Astrocyte (in vitro differentiated cells and primary cell): ENCODE data around the gene ECHS1. TPM values are rescaled to one million over a fixed set of nuclear protein-coding genes. Genes with fewer than 3 reads are reported as not detected.

Source experiments
- DNase-seq: peaks from one replicate; pipeline ENCODE4 v3.0.0-alpha.2; 2010; ENCODE audit warnings: low read depth
- FAIRE-seq: peaks from 2 replicates; lab custom pipeline; 2011; peaks lifted over from hg19 to GRCh38; lab: Jason Lieb, UNC
- H2AFZ ChIP-seq: 2 replicates; pipeline ENCODE4 v1.6.0; 2012; ENCODE audit warnings: low read depth, low read length, inconsistent platforms
- H3K27ac ChIP-seq: 2 replicates; pipeline ENCODE4 v1.5.1; 2011; ENCODE audit warnings: low read depth, low read length, inconsistent platforms
- H3K27me3 ChIP-seq: 2 replicates; pipeline ENCODE4 v1.6.0; 2011; ENCODE audit warnings: low read length, inconsistent platforms; ENCODE audit not compliant: insufficient read depth
- H3K36me3 ChIP-seq: 2 replicates; pipeline ENCODE4 v1.5.1; 2011; ENCODE audit warnings: low read length, inconsistent platforms; ENCODE audit not compliant: insufficient read depth
- H3K4me1 ChIP-seq: 2 replicates; pipeline ENCODE4 v1.5.1; 2011; ENCODE audit warnings: low read length, inconsistent platforms; ENCODE audit not compliant: insufficient read depth
- H3K4me2 ChIP-seq: 2 replicates; pipeline ENCODE4 v1.6.0; 2012; ENCODE audit warnings: low read length, inconsistent platforms
- H3K4me3 ChIP-seq: 2 replicates; pipeline ENCODE4 v1.5.1; 2011; ENCODE audit warnings: low read depth, mild to moderate bottlenecking, low read length, inconsistent platforms; ENCODE audit not compliant: insufficient read depth
- H3K79me2 ChIP-seq: 2 replicates; pipeline ENCODE4 v1.6.0; 2012; ENCODE audit warnings: mild to moderate bottlenecking, low read length, inconsistent platforms; ENCODE audit not compliant: insufficient read depth
- H3K9ac ChIP-seq: 2 replicates; pipeline ENCODE4 v1.6.0; 2012; ENCODE audit warnings: mild to moderate bottlenecking, low read length, inconsistent platforms
- H3K9me3 ChIP-seq: 2 replicates; pipeline ENCODE4 v1.5.1; 2012; ENCODE audit warnings: low read depth, mild to moderate bottlenecking, low read length, inconsistent platforms; ENCODE audit not compliant: insufficient read depth
- H4K20me1 ChIP-seq: 2 replicates; pipeline ENCODE4 v1.6.0; 2012; ENCODE audit warnings: low read length, inconsistent platforms; ENCODE audit not compliant: insufficient read depth
- H3K27ac Mint-ChIP-seq: one replicate; pipeline ENCODE4 v1.8.0; 2021; ENCODE audit warnings: mild to moderate bottlenecking, mixed read lengths; ENCODE audit not compliant: unreplicated experiment
- H3K27me3 Mint-ChIP-seq: one replicate; pipeline ENCODE4 v1.8.0; 2021; ENCODE audit warnings: low read depth, mixed read lengths; ENCODE audit not compliant: unreplicated experiment
- H3K36me3 Mint-ChIP-seq: one replicate; pipeline ENCODE4 v1.8.0; 2021; ENCODE audit warnings: low read depth, mixed read lengths; ENCODE audit not compliant: unreplicated experiment
- H3K4me1 Mint-ChIP-seq: one replicate; pipeline ENCODE4 v1.8.0; 2021; ENCODE audit warnings: low read depth, mixed read lengths; ENCODE audit not compliant: unreplicated experiment
- H3K4me3 Mint-ChIP-seq: one replicate; pipeline ENCODE4 v1.8.0; 2021; ENCODE audit warnings: mild to moderate bottlenecking, moderate library complexity, mixed read lengths; ENCODE audit not compliant: unreplicated experiment
- H3K9me3 Mint-ChIP-seq: one replicate; pipeline ENCODE4 v1.8.0; 2021; ENCODE audit warnings: mild to moderate bottlenecking, mixed read lengths; ENCODE audit not compliant: unreplicated experiment
- CTCF ChIP-seq: IDR thresholded peaks from 2 replicates; pipeline ENCODE4 v1.5.1; 2011; ENCODE audit warnings: low read depth, mild to moderate bottlenecking, inconsistent platforms, low read length, moderate library complexity; ENCODE audit not compliant: insufficient read depth
- EZH2 ChIP-seq: IDR thresholded peaks from 2 replicates; pipeline ENCODE4 v1.6.1; 2012; ENCODE audit warnings: mild to moderate bottlenecking, low read length, inconsistent platforms; ENCODE audit not compliant: insufficient read depth
- total RNA-seq: library from RNA; stranded (reverse); gene quantifications from 2 replicates; pipeline ENCODE4 v1.2.1, GENCODE V29; 2021

ECHS1 gene
- total RNA-seq, 1 donor from 2014 or later, result 90.9 TPM

- Histone ChIP-seq H3K4me3 (no peak overlapping the region), H2AFZ (no peak overlapping the region), H3K4me2 (no peak overlapping the region), H3K36me3 (peaks cover 27% of the 10 kb centered on the region), H3K4me1 (no peaks in the 10 kb centered on the region), H3K9ac (no peak overlapping the region), H3K27me3 (no peaks in the 10 kb centered on the region), H3K27ac (no peak overlapping the region), H3K79me2 (peaks cover 66% of the 10 kb centered on the region), H4K20me1 (peaks cover 53% of the 10 kb centered on the region), H3K9me3 (no peaks in the 10 kb centered on the region)
- Mint-ChIP-seq H3K27me3 (no peaks in the 10 kb centered on the region), H3K4me1 (no peaks in the 10 kb centered on the region), H3K27ac (no peak overlapping the region), H3K4me3 (no peak overlapping the region), H3K36me3 (peaks cover 60% of the 10 kb centered on the region), H3K9me3 (peaks cover 19% of the 10 kb centered on the region)
- no peak for DNase-seq
- FAIRE-seq, result no peak
- TF ChIP-seq EZH2, result no peak
- no peak for TF ChIP-seq CTCF
Measured at GRCh38 chr10:133412381-133412711, 39.2 kb upstream of the ECHS1 start.

- peaks cover 65% of the 10 kb centered on the region for H3K36me3 Mint-ChIP-seq
- H3K9ac ChIP-seq, result no peak overlapping the region
- no peaks in the 10 kb centered on the region for H3K4me1 Mint-ChIP-seq
- peaks cover 72% of the 10 kb centered on the region for H3K79me2 ChIP-seq
- DNase-seq, result peak; percentile 78
- no peak for FAIRE-seq
- no peaks in the 10 kb centered on the region for H3K9me3 ChIP-seq
- no peak overlapping the region for H2AFZ ChIP-seq
- peaks cover 19% of the 10 kb centered on the region for H3K9me3 Mint-ChIP-seq
- H4K20me1 ChIP-seq, result peaks cover 58% of the 10 kb centered on the region
- TF ChIP-seq CTCF (no peak), EZH2 (no peak)
- H3K4me3 ChIP-seq, result no peak overlapping the region
- H3K4me1 ChIP-seq, result no peaks in the 10 kb centered on the region
- H3K4me2 ChIP-seq, result no peak overlapping the region
- no peaks in the 10 kb centered on the region for H3K27me3 Mint-ChIP-seq
- no peaks in the 10 kb centered on the region for H3K27me3 ChIP-seq
- no peak overlapping the region for H3K4me3 Mint-ChIP-seq
- no peak overlapping the region for H3K27ac Mint-ChIP-seq
- no peak overlapping the region for H3K27ac ChIP-seq
- H3K36me3 ChIP-seq, result peaks cover 30% of the 10 kb centered on the region
Measured at GRCh38 chr10:133411523-133412380, 38.6 kb upstream of the ECHS1 start.
